Measurements from ENCODE around the gene BID.

DNA sequence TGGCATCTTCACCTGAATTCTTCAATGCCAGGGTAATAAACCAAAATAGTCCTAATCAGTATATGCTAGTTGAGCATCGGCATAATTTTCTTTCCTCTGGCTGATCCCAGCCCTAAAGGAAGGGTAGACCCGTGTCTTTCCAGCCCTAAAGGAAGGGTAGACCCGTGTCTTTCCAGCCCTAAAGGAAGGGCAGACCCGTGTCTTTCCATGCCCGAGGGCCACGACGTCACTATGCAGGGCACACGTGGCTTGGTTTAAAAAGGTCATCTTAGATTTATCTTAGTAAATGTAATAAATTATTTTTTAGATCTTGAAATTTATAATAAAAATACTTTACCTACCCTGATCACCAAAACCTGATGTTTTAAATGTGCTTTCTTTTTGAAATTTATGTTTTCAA is 45.5 kb downstream of the BID start:
- TF ChIP-seq CTCF (IDR thresholded peaks at IDR 0.05) (no peak), POLR2AphosphoS5 (IDR thresholded peaks at IDR 0.05) (no peak)
